ENCODE results near the gene PRF1.

DNA sequence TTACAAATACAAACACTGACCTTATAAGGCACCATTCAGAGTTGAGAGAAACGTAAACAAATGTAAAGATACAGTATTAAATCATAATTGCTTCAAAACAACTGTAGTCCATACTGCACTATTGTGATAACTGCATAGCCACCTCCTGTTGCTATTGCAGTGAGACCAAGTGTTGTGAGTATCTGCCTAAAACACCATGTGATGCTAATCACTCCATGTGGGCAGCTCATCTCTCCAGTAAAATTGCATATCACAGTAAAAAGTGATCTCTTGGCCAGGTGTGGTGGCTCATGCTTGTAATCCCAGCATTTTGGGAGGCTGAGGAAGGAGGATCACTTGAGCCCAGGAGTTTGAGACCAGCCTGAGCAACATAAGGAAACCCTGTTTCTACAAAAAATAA is 26.8 kb upstream of the PRF1 start:
- TF ChIP-seq POLR2A (IDR thresholded peaks at IDR 0.05): no peak
- TF ChIP-seq, protein P1, sequence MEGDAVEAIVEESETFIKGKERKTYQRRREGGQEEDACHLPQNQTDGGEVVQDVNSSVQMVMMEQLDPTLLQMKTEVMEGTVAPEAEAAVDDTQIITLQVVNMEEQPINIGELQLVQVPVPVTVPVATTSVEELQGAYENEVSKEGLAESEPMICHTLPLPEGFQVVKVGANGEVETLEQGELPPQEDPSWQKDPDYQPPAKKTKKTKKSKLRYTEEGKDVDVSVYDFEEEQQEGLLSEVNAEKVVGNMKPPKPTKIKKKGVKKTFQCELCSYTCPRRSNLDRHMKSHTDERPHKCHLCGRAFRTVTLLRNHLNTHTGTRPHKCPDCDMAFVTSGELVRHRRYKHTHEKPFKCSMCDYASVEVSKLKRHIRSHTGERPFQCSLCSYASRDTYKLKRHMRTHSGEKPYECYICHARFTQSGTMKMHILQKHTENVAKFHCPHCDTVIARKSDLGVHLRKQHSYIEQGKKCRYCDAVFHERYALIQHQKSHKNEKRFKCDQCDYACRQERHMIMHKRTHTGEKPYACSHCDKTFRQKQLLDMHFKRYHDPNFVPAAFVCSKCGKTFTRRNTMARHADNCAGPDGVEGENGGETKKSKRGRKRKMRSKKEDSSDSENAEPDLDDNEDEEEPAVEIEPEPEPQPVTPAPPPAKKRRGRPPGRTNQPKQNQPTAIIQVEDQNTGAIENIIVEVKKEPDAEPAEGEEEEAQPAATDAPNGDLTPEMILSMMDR (IDR thresholded peaks at IDR 0.05): no peak
